Spinal cord (tissue), 10 donors: ENCODE measurements around the gene TVP23A. TPM values are rescaled to one million over a fixed set of nuclear protein-coding genes. Genes with fewer than 3 reads are reported as not detected.

Experiments
- DNase-seq, 6 donors: peaks; one replicate each; pipeline versions ENCODE4 v3.0.0 to v3.0.0-alpha.2; 2013 to 2015; ENCODE audit warnings: low spot score in 6 of 6, low read depth in 4 of 6
- H3K27ac ChIP-seq: one replicate; pipeline ENCODE4 v1.5.1; 2013; ENCODE audit warnings: low read depth, low read length, control low read depth
- H3K27me3 ChIP-seq: one replicate; pipeline ENCODE4 v1.6.1; 2013; ENCODE audit warnings: low read length; ENCODE audit not compliant: control insufficient read depth, insufficient read depth
- H3K36me3 ChIP-seq: one replicate; pipeline ENCODE4 v1.6.1; 2013; ENCODE audit warnings: low read length; ENCODE audit not compliant: control insufficient read depth, insufficient read depth
- H3K4me1 ChIP-seq: one replicate; pipeline ENCODE4 v1.6.1; 2013; ENCODE audit warnings: low read length; ENCODE audit not compliant: control insufficient read depth, insufficient read depth
- H3K4me3 ChIP-seq: one replicate; pipeline ENCODE4 v1.5.1; 2013; ENCODE audit warnings: low read depth, low read length, control low read depth
- H3K9me3 ChIP-seq: one replicate; pipeline ENCODE4 v1.6.1; 2013; ENCODE audit warnings: low read length; ENCODE audit not compliant: control insufficient read depth, insufficient read depth
- WGBS: methylation state at CpG from one replicate; pipeline ENCODE4 v1.1.5; 2013; ENCODE audit warnings: missing lambda C conversion rate; ENCODE audit not compliant: insufficient coverage; 5-methylcytosine and 5-hydroxymethylcytosine counted together
- polyA plus RNA-seq, 2 donors: library from polyadenylated mRNA; unstranded; fragments of 120-200 nt; gene quantifications; one replicate each; pipeline ENCODE4 v1.2.1, GENCODE V29; 2013; ENCODE audit not compliant: insufficient read length in 2 of 2
- total RNA-seq, 2 donors: library from RNA; depleted of rRNA in 1 of 2; stranded (reverse); fragments of 120-200 nt in 1 of 2; fragments of >200 nt in 1 of 2; gene quantifications; one replicate each; pipeline versions ENCODE4 v1.2.3 to v1.2.4, GENCODE V29; 2013 to 2014
- donor health status: healthy.

The TVP23A gene
- total and polyA plus RNA-seq, 4 donors, result 8.5 to 27.3 (median 16.0) TPM

- 89% methylated on average over 3 of the region's 5 CpGs for WGBS
- H3K4me1 ChIP-seq, result no peaks in the 10 kb centered on the region
Observed at GRCh38 chr16:10852948-10853347, 34.4 kb upstream of the TVP23A start.

GRCh38 chr16:10852286-10852685, 33.7 kb upstream of the TVP23A start:
- Histone ChIP-seq H3K9me3 (no peaks in the 10 kb centered on the region), H3K36me3 (no peaks in the 10 kb centered on the region), H3K4me1 (no peaks in the 10 kb centered on the region), H3K4me3 (no peak overlapping the region), H3K27me3 (no peaks in the 10 kb centered on the region), H3K27ac (no peak overlapping the region)
- WGBS, result 89% methylated on average over 3 of the region's 4 CpGs
- no peak for DNase-seq

More at GRCh38 chr16:10852948-10853347, 34.4 kb upstream of the TVP23A start:
- H3K27ac ChIP-seq, result no peak overlapping the region
- no peaks in the 10 kb centered on the region for H3K27me3 ChIP-seq
- no peak for DNase-seq
- H3K9me3 ChIP-seq, result no peaks in the 10 kb centered on the region
- no peak overlapping the region for H3K4me3 ChIP-seq
- no peaks in the 10 kb centered on the region for H3K36me3 ChIP-seq

- Histone ChIP-seq H3K4me1 (no peaks in the 10 kb centered on the region), H3K4me3 (no peak overlapping the region), H3K27me3 (no peaks in the 10 kb centered on the region), H3K27ac (no peak overlapping the region), H3K9me3 (no peaks in the 10 kb centered on the region), H3K36me3 (no peaks in the 10 kb centered on the region)
- no CpG with 5 or more reads among the region's 3 CpGs for WGBS
- peak in 1 of 6 donors; percentile 15 for DNase-seq
Observed at GRCh38 chr16:10851512-10851911, 32.9 kb upstream of the TVP23A start.

- DNase-seq, result no peak
- H3K4me3 ChIP-seq, result no peak overlapping the region
- H3K36me3 ChIP-seq, result no peaks in the 10 kb centered on the region
- H3K27ac ChIP-seq, result no peak overlapping the region
- WGBS, result 80% methylated on average over 3 of the region's 4 CpGs
- H3K4me1 ChIP-seq, result no peaks in the 10 kb centered on the region
- H3K27me3 ChIP-seq, result no peaks in the 10 kb centered on the region
- H3K9me3 ChIP-seq, result no peaks in the 10 kb centered on the region
Observed at GRCh38 chr16:10850478-10850850, 31.9 kb upstream of the TVP23A start.

GRCh38 chr16:10849736-10850477, 31.3 kb upstream of the TVP23A start:
- H3K27ac ChIP-seq, result no peak overlapping the region

GRCh38 chr16:10847176-10847575, 28.6 kb upstream of the TVP23A start:
- H3K9me3 ChIP-seq, result no peaks in the 10 kb centered on the region
- no peak overlapping the region for H3K27ac ChIP-seq
- H3K27me3 ChIP-seq, result no peaks in the 10 kb centered on the region
- no peaks in the 10 kb centered on the region for H3K36me3 ChIP-seq
- no peak overlapping the region for H3K4me3 ChIP-seq
- H3K4me1 ChIP-seq, result no peaks in the 10 kb centered on the region
- no peak for DNase-seq
- WGBS, result 75% methylated on average over 2 of the region's 2 CpGs

More at GRCh38 chr16:10849736-10850477, 31.3 kb upstream of the TVP23A start:
- H3K9me3 ChIP-seq, result no peaks in the 10 kb centered on the region
- H3K4me1 ChIP-seq, result no peaks in the 10 kb centered on the region
- no peak overlapping the region for H3K4me3 ChIP-seq
- WGBS, result 82% methylated on average over 6 of the region's 7 CpGs
- DNase-seq, result no peak
- no peaks in the 10 kb centered on the region for H3K36me3 ChIP-seq
- H3K27me3 ChIP-seq, result no peaks in the 10 kb centered on the region

- Histone ChIP-seq H3K36me3 (no peaks in the 10 kb centered on the region), H3K27me3 (no peaks in the 10 kb centered on the region), H3K4me3 (no peak overlapping the region), H3K9me3 (no peaks in the 10 kb centered on the region), H3K27ac (no peak overlapping the region), H3K4me1 (no peaks in the 10 kb centered on the region)
- DNase-seq, result no peak
- whole genome bisulfite sequencing, result 95% methylated on average over 4 of the region's 14 CpGs
Observed at GRCh38 chr16:10846213-10846998, 27.8 kb upstream of the TVP23A start.

GRCh38 chr16:10840703-10841102, 22.1 kb upstream of the TVP23A start:
- Histone ChIP-seq H3K9me3 (no peaks in the 10 kb centered on the region), H3K4me3 (no peak overlapping the region), H3K27me3 (no peaks in the 10 kb centered on the region), H3K4me1 (no peaks in the 10 kb centered on the region), H3K36me3 (no peaks in the 10 kb centered on the region), H3K27ac (no peak overlapping the region)
- DNase-seq, result no peak
- 73% methylated on average over 11 of the region's 16 CpGs for WGBS

GRCh38 chr16:10839279-10839666, 20.7 kb upstream of the TVP23A start:
- Histone ChIP-seq H3K4me1 (no peaks in the 10 kb centered on the region), H3K36me3 (no peaks in the 10 kb centered on the region), H3K9me3 (no peaks in the 10 kb centered on the region), H3K27ac (no peak overlapping the region), H3K27me3 (no peaks in the 10 kb centered on the region), H3K4me3 (no peak overlapping the region)
- WGBS, result 27% methylated on average over 4 of the region's 6 CpGs
- no peak for DNase-seq
